HG03432 (cell line): ENCODE results near the gene PAK1.
A peak's percentile ranks its signal among the peaks of the same experiment; 100 is the strongest.

Experiments
- ATAC-seq: cut with Tn5 transposase; IDR thresholded peaks from one replicate; pipeline ENCODE4 v1.9.1; 2021; ENCODE audit warnings: mild to moderate bottlenecking, moderate library complexity; ENCODE audit not compliant: unreplicated experiment

Gene PAK1

DNA sequence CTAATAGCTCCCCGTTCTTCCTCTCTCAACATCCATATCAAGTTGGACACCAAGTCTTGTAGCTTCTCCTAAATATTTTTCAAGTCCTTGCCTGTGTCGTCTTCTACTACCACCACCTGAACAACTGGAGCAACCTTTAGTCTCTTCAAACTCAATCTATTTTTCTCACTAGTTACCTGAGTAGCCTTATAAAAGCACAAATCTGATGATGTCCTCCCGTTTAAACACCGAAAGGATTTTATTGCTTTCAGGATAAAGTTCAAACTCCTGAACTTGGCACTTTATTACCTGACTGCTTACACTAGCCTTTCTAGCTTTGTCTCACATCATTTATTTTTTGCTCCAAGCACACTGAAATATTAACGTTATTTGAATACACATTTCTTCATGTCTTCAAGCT is 1.3 kb upstream of the PAK1 start:
- no peak for ATAC-seq

DNA sequence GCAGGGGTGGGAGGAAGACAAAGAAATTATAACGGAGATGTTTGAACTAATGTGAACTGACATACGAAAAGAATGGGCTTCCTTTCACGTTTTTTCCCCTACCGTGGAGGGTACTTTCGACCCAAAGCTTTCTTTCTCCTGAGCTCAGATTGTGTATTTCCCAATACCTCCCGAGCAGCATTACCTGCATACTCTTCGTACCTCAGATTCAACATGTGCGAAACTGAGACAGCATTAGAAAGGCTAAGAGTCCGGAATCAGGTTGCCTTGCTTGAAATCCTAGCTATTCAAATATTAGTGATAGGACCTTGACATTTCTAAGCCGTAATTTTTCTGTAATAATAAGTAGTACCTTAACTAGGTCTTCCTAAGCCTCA is 778 bp upstream of the PAK1 start:
- no peak for ATAC-seq

GRCh38 chr11:77472991-77473800 is 698 bp downstream of the PAK1 start:
- ATAC-seq = peak; percentile 44

DNA sequence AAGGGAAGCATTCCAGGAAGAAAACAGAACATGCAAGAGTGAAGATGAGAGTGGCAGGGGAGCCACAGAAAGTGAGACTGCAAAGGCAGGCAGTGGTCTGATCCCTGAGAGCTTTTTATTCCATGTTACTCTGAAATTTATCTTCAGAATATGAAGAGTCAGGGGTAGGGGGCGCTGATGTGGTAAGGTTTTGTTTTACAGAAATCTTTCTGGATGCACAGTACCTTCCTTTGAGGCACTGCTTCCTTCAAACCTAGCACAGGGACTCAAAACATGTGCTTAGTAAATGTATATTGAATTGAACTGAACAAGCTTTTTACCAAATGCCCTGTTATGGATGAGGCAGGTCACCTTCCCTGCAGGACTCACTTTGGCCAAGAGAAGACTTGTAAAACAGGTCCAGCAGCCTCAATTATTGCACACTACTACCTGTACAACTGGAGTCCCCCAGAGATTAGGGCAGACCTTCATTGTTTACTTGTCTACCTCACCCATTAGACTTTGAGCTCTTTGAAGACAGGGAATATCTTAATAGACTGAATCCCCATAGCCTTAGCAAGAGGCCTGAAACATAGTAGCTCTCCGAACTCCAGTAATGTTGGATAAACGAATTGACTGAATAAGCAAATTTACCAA is 2.2 kb downstream of the PAK1 start:
- no peak for ATAC-seq

- no peak for ATAC-seq
Measured at GRCh38 chr11:77470971-77471370, 2.9 kb downstream of the PAK1 start.

GRCh38 chr11:77470504-77470903 is 3.4 kb downstream of the PAK1 start:
- no peak for ATAC-seq

DNA sequence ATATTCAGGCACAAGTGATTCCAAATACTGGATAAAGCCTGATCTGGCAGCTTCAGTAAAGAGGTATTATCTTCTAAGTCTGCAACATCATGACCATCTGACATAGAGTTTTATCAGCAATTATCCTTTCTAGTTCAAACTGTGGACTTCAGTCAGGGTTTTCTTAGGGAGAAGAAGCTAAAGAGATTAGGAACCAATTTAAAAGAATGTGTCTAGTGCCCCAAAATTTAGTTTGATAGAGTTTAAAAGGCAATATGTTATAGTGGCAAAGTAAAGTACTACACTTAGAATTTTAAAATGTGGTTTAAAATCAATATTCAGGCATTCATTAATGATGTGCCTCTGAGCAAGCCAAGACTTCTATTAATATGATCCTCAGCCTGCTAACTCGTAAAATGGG is 5.4 kb downstream of the PAK1 start:
- ATAC-seq = no peak

DNA sequence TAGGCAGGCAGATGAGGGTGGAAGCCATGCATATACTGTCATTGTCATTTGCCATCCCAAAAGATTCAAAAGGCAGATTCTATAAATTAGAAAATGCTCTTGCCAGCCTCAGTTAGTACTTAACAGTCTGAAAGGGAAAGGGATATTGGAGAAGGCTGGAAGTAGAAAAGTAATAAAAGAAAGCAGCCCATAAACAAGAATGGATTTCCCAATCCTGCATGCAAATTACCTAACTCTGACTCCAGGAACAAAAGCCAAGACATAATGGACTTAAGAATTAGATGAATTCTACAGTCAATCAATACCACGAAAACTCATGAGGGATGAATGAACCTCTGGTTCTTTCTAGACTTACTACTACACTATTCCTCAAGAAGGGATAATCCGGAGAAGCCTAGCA is 5.9 kb downstream of the PAK1 start:
- ATAC-seq = no peak

- ATAC-seq = no peak
Measured at GRCh38 chr11:77467233-77467632, 6.7 kb downstream of the PAK1 start.

- peak; percentile 32 for ATAC-seq
Measured at GRCh38 chr11:77457340-77457739, 16.6 kb downstream of the PAK1 start.

GRCh38 chr11:77455740-77456139 is 18.2 kb downstream of the PAK1 start:
- peak; percentile 41 for ATAC-seq

DNA sequence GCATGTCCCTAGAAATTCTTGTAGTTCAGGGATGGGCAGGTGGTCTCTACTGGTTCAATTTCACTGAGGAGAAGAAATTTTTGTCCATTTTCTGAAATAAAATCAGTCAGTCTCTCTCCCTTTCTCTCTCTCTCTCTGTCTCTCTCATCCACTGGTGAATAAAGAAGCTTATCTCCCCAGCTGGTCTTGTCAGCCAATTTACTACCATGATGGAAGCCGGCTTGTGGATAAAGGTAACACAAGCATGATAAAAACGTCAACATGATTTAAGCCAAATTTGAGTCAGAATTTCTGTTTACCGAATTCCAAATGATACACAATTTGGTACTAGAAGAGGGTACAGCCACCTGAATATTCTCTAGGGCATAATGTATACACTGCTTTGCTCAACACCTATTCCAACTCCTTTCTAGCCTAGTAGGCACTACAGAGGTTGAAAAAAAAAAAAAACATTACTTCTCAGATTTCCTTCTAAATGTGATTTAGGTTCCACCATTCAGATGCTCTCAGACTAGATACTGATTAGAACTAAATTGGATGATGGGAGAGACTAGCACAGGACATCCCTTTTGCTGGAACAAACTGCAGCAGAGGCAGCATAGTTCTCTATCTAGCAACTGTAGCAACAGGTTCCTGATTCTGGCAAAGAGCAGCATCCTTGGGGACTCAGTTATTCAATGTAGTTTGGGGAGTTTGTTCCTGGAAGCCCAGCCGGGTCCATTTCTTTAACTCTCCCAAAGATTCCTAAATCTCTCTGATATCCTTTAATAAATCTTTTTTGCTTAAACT is 18.8 kb downstream of the PAK1 start:
- ATAC-seq = no peak

DNA sequence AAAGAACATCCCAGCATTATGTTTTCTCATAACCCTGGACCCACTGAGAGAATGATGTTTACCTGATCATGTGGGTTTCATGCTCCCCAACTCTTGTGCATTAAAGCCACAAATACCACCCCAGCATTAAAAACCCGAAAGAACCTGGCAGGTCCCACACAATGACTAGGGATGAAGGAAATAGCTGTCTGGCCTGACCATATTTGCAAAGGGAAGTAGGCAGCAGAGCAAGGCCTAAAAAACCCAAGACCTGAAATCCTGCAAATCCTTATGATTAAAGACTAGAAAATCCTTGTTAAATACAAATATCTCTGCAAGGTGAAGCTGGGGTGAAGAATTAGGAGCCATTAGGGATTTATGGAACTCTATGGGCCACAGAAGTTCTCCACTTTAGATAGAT is 23.7 kb downstream of the PAK1 start:
- ATAC-seq = no peak

DNA sequence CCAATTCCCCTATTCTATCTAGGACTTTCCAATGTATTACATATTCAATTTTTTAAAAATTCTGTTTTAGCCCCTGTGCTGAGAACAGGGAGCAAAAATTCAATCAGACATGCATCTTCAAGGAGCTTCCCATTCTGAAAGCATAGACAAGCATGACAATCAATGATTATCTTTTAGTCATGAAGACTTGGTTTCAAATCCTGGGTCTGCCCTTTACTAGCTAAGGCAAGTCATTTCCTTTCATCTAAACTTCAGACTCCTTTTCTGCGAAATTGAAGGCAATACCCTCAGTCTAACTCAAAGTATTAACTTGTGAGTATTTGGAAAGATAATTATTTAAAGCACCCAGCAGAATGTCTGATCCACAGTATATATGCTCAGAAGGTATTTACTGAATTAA is 24.1 kb downstream of the PAK1 start:
- ATAC-seq = no peak

DNA sequence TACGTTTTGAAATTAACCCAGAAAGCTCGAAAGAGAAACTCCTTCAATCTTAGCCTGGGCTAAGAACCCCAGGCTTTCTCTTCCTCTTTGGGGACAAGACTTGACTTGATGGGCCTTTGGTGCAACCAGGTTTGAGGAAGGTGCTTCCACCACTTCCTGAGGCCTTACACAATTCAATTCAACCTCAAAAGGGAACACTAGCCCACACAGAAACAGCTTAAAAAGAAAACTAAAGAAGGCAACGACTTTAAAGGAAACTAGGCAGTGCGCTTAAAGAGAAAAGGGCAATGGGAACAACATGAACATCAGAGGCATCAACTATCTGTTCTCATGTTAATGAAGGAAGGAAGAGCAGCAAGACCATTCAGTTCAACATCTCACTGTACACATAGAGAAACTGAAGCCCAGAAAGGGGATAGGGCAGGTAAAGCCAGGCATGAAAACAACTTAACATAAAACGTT is 24.8 kb downstream of the PAK1 start:
- peak; percentile 58 for ATAC-seq

GRCh38 chr11:77448269-77448668 is 25.6 kb downstream of the PAK1 start:
- ATAC-seq = no peak

DNA sequence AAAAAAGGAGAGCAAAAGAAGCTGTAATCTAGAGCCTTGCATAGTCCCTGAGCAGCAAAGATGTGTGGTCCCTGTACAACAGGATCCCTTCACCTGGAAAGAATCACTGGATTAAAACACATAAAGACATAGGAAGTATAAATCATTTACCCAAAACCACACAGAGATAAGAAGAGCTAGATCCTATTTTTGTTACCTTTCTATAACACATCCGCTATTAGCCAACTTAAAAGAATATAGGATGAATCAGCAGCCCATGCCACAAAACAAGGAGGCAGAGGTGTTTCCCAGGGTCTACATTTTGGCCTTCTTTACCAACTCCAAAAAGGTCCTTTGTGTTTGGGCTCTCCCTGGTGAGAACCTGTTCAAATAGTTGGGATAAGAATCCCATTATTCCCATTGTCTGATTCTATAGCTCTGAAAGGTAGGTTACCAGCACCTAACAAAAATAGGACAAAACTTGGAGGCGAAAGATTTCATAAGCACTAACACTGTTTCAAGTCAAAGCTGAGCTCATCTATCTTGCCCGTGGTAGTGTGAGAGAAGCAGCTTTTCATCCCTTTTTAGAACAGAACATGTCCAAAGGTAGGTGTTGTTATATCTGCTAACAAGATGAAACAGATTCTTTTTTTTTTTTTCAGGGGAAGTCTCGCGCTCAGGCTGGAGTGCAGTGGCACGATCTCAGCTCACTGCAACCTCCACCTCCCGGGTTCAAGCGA is 26.8 kb downstream of the PAK1 start:
- ATAC-seq = no peak

- no peak for ATAC-seq
Measured at GRCh38 chr11:77444261-77444660, 29.6 kb downstream of the PAK1 start.

GRCh38 chr11:77442394-77443053 is 31.4 kb downstream of the PAK1 start:
- ATAC-seq = peak; percentile 55

GRCh38 chr11:77441426-77441825 is 32.5 kb downstream of the PAK1 start:
- ATAC-seq = no peak

GRCh38 chr11:77440678-77441077 is 33.2 kb downstream of the PAK1 start:
- ATAC-seq = no peak
